AG04450 (cell line): ENCODE results near the gene NKAIN2. TPM values are rescaled to one million over a fixed set of nuclear protein-coding genes. Genes with fewer than 3 reads are reported as not detected.

Experiments used
- CTCF ChIA-PET: fragments of 300-600, 350-600 bp; formaldehyde crosslinking; extraction: SDS; loops from one replicate; lab custom pipeline; 2022; ENCODE audit warnings: antibody characterized with exemption, inconsistent platforms; lab: Charles Lee
- POLR2A ChIA-PET: fragments of 350-600 bp; formaldehyde crosslinking; extraction: SDS; loops from one replicate; lab custom pipeline; 2021; ENCODE audit warnings: antibody characterized with exemption, inconsistent platforms; lab: Yijun Ruan, JAX
- DNase-seq: peaks from one replicate; pipeline ENCODE4 v3.0.0-alpha.2; 2011; ENCODE audit warnings: low read depth, low spot score
- H3K27ac ChIP-seq: one replicate; pipeline ENCODE4 v1.5.1; 2012; ENCODE audit warnings: low read depth, low read length, control low read depth
- H3K27me3 ChIP-seq: one replicate; pipeline ENCODE4 v1.6.0; 2012; ENCODE audit warnings: low read length; ENCODE audit not compliant: control insufficient read depth, insufficient read depth
- H3K4me3 ChIP-seq: 2 replicates; pipeline ENCODE4 v1.5.1; 2011; ENCODE audit warnings: mild to moderate bottlenecking, low read depth, low read length, control low read depth
- H3K9me3 ChIP-seq: 2 replicates; pipeline ENCODE4 v1.5.1; 2012; ENCODE audit warnings: low read length; ENCODE audit not compliant: control insufficient read depth, insufficient read depth
- CTCF ChIP-seq: IDR thresholded peaks from 2 replicates; pipeline ENCODE4 v1.5.1; 2011; ENCODE audit warnings: low read depth, low read length, control low read depth, inconsistent platforms
- polyA plus RNA-seq: library from polyadenylated mRNA; depleted of rRNA; stranded (reverse); fragments of >200 nt; gene quantifications from 2 replicates; pipeline ENCODE4 v1.2.3, GENCODE V29; 2011

NKAIN2 gene
- polyA plus RNA-seq, 1 experiment, result not detected

GRCh38 chr6:123897965-123898364 lies 94.3 kb downstream of the NKAIN2 start:
- ChIA-PET POLR2A (no interaction called here), CTCF (no interaction called here)
- no peak for TF ChIP-seq CTCF

GRCh38 chr6:123898665-123899064 lies 95.0 kb downstream of the NKAIN2 start:
- ChIA-PET POLR2A (no interaction called here), CTCF (no interaction called here)
- H3K27ac ChIP-seq, result no peak overlapping the region
- no peaks in the 10 kb centered on the region for H3K27me3 ChIP-seq
- no peaks in the 10 kb centered on the region for H3K9me3 ChIP-seq
- no peak for DNase-seq
- no peak overlapping the region for H3K4me3 ChIP-seq
- no peak for TF ChIP-seq CTCF

More at GRCh38 chr6:123897965-123898364, 94.3 kb downstream of the NKAIN2 start:
- Histone ChIP-seq H3K9me3 (no peaks in the 10 kb centered on the region), H3K27me3 (no peaks in the 10 kb centered on the region), H3K27ac (no peak overlapping the region), H3K4me3 (no peak overlapping the region)
- DNase-seq, result no peak

- no peak for TF ChIP-seq CTCF
- H3K4me3 ChIP-seq, result no peak overlapping the region
- H3K27ac ChIP-seq, result no peak overlapping the region
- H3K27me3 ChIP-seq, result no peaks in the 10 kb centered on the region
- ChIA-PET CTCF (no interaction called here), POLR2A (no interaction called here)
- no peak for DNase-seq
- H3K9me3 ChIP-seq, result no peaks in the 10 kb centered on the region
These were observed 96.1 kb downstream of the NKAIN2 start for GRCh38 chr6:123899745-123900144.

GRCh38 chr6:123901436-123901835 lies 97.8 kb downstream of the NKAIN2 start:
- Histone ChIP-seq H3K9me3 (no peaks in the 10 kb centered on the region), H3K27ac (no peak overlapping the region), H3K4me3 (no peak overlapping the region), H3K27me3 (no peaks in the 10 kb centered on the region)
- DNase-seq, result no peak
- ChIA-PET CTCF (no interaction called here), POLR2A (no interaction called here)
- no peak for TF ChIP-seq CTCF

GRCh38 chr6:123902738-123903313 lies 99.2 kb downstream of the NKAIN2 start:
- POLR2A ChIA-PET, result no interaction called here
- Histone ChIP-seq H3K27ac (no peak overlapping the region), H3K4me3 (no peak overlapping the region), H3K9me3 (no peaks in the 10 kb centered on the region), H3K27me3 (no peaks in the 10 kb centered on the region)
- no peak for DNase-seq
- TF ChIP-seq CTCF, result no peak
- CTCF ChIA-PET, result no interaction called here
